ENCODE data around the gene GABRB2.

DNA sequence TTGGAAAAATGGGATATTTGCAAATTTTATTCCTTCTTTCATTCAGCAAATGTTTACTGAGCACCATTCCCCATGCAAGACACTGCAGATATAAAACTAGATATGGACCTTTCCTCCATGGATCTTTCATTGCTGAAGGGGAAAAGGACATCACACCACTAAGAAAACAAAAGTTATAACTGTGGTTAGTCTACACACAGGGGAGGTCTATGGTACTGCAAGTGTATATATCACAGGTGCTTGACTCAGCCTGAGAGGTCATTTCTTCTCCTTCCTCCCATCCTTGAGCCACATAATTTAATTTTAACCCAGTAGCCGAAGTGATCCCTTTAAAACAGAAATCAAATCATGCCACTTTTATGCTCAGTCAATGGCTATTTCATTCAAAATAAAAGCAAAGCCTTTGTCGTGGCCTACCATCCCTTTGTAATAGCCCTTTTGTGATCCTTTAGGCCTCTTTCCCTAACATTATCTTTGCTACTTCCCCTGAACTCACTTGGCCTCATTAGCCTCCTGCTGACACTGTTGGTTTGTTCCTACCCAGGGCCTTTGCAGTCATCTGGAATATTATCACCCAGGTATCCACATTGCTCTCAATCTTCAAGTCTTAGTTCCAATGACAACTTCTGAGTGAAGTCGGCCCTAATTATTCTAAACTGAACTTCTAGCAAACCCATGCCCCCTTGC is 213.2 kb downstream of the GABRB2 start:
- TF ChIP-seq, protein P1, sequence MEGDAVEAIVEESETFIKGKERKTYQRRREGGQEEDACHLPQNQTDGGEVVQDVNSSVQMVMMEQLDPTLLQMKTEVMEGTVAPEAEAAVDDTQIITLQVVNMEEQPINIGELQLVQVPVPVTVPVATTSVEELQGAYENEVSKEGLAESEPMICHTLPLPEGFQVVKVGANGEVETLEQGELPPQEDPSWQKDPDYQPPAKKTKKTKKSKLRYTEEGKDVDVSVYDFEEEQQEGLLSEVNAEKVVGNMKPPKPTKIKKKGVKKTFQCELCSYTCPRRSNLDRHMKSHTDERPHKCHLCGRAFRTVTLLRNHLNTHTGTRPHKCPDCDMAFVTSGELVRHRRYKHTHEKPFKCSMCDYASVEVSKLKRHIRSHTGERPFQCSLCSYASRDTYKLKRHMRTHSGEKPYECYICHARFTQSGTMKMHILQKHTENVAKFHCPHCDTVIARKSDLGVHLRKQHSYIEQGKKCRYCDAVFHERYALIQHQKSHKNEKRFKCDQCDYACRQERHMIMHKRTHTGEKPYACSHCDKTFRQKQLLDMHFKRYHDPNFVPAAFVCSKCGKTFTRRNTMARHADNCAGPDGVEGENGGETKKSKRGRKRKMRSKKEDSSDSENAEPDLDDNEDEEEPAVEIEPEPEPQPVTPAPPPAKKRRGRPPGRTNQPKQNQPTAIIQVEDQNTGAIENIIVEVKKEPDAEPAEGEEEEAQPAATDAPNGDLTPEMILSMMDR (IDR thresholded peaks at IDR 0.05), result no peak
- TF ChIP-seq POLR2A (IDR thresholded peaks at IDR 0.05), result no peak

Measured in heart left ventricle (tissue), 13 donors.